HG02642 (cell line): ENCODE measurements around the gene MTCL3.

Source experiments
- ATAC-seq: cut with Tn5 transposase; IDR thresholded peaks from one replicate; pipeline ENCODE4 v1.9.1; 2021; ENCODE audit warnings: mild to moderate bottlenecking; ENCODE audit not compliant: unreplicated experiment, poor library complexity

Gene MTCL3

GRCh38 chr6:127475135-127475822, 43.9 kb downstream of the MTCL3 start:
- no peak for ATAC-seq

GRCh38 chr6:127471379-127472255, 47.5 kb downstream of the MTCL3 start:
- no peak for ATAC-seq

GRCh38 chr6:127468936-127469335, 50.2 kb downstream of the MTCL3 start:
- ATAC-seq: no peak

- ATAC-seq: no peak
Measured at GRCh38 chr6:127466416-127466815, 52.7 kb downstream of the MTCL3 start.

GRCh38 chr6:127464881-127465459, 54.2 kb downstream of the MTCL3 start:
- peak; percentile 94 for ATAC-seq

- no peak for ATAC-seq
Measured at GRCh38 chr6:127464161-127464880, 54.8 kb downstream of the MTCL3 start.

GRCh38 chr6:127463056-127463455, 56.1 kb downstream of the MTCL3 start:
- no peak for ATAC-seq

- no peak for ATAC-seq
Measured at GRCh38 chr6:127462376-127462775, 56.8 kb downstream of the MTCL3 start.

- no peak for ATAC-seq
Measured at GRCh38 chr6:127460465-127460864, 58.7 kb downstream of the MTCL3 start.

GRCh38 chr6:127459231-127459641, 59.9 kb downstream of the MTCL3 start, which contains the start of gene KIAA0408:
KIAA0408 (minus strand) TSS chr6:127459389; CDS start chr6:127453981, 5,408 bp downstream.
- ATAC-seq: no peak

GRCh38 chr6:127458817-127459216, 60.3 kb downstream of the MTCL3 start:
- ATAC-seq: no peak

- no peak for ATAC-seq
Measured at GRCh38 chr6:127458222-127458621, 60.9 kb downstream of the MTCL3 start.

- no peak for ATAC-seq
Measured at GRCh38 chr6:127457456-127458064, 61.6 kb downstream of the MTCL3 start.

- ATAC-seq: no peak
Measured at GRCh38 chr6:127456465-127456864, 62.7 kb downstream of the MTCL3 start.

GRCh38 chr6:127453845-127454619, 65.1 kb downstream of the MTCL3 start:
- no peak for ATAC-seq

GRCh38 chr6:127452803-127453202, 66.3 kb downstream of the MTCL3 start:
- no peak for ATAC-seq

- no peak for ATAC-seq
Measured at GRCh38 chr6:127451388-127451787, 67.7 kb downstream of the MTCL3 start.

GRCh38 chr6:127447780-127448179, 71.4 kb downstream of the MTCL3 start:
- no peak for ATAC-seq

- ATAC-seq: no peak
Measured at GRCh38 chr6:127446356-127446755, 72.8 kb downstream of the MTCL3 start.
